PC-3 (cell line): Measurements from ENCODE around the gene YWHAG. TPM values are rescaled to one million over a fixed set of nuclear protein-coding genes. Genes with fewer than 3 reads are reported as not detected.
A peak's percentile ranks its signal among the peaks of the same experiment; 100 is the strongest.

Experiments used
- ATAC-seq: fragments of 200-7000 bp; cut with Tn5 transposase; 2 replicates; pipeline ENCODE4 v1.9.1; 2020; ENCODE audit warnings: mild to moderate bottlenecking, moderate library complexity
- BruUV-seq: library from RNA; stranded (reverse); fragments of 400-500 nt; replicated peaks from 2 replicates; lab custom pipeline; 2021; lab: Mats Ljungman, UMichigan
- CTCF ChIA-PET: fragments of 300-600 bp; sonication (Branson Sonifier 250); formaldehyde crosslinking; loops from one replicate; lab custom pipeline; 2022; ENCODE audit warnings: antibody characterized with exemption; lab: Charles Lee
- POLR2A ChIA-PET: fragments of 300-600 bp; sonication (Branson Sonifier 250); formaldehyde crosslinking; loops from one replicate; lab custom pipeline; 2022; ENCODE audit warnings: antibody characterized with exemption; ENCODE audit not compliant: unreplicated experiment; lab: Charles Lee
- DNase-seq: peaks from one replicate; pipeline ENCODE4 v3.0.0-alpha.2; 2015
- H2AFZ ChIP-seq: fragments of 300-600 bp; sonication (generic); 2 replicates; pipeline ENCODE4 v1.6.0; 2016; ENCODE audit warnings: antibody characterized with exemption, low read length
- H3F3A ChIP-seq: fragments of 300-600 bp; sonication (generic); one replicate; pipeline ENCODE4 v1.6.0; 2017; ENCODE audit warnings: antibody characterized with exemption, low read length, control low read depth, mild to moderate bottlenecking; ENCODE audit not compliant: unreplicated experiment
- H3K27ac ChIP-seq: fragments of 300-600 bp; sonication (generic); 2 replicates; pipeline ENCODE4 v1.5.1; 2016; ENCODE audit warnings: mild to moderate bottlenecking, low read length
- H3K27me3 ChIP-seq: fragments of 300-600 bp; sonication (generic); 2 replicates; pipeline ENCODE4 v1.6.1; 2016; ENCODE audit warnings: low read length, mixed read lengths
- H3K36me3 ChIP-seq: fragments of 300-600 bp; sonication (generic); 2 replicates; pipeline ENCODE4 v1.6.1; 2016; ENCODE audit warnings: low read depth, mixed run types, low read length, mixed read lengths
- H3K4me1 ChIP-seq: fragments of 300-600 bp; sonication (generic); 2 replicates; pipeline ENCODE4 v1.5.1; 2016; ENCODE audit warnings: low read length; ENCODE audit not compliant: insufficient read depth
- H3K4me2 ChIP-seq: fragments of 300-600 bp; sonication (generic); 2 replicates; pipeline ENCODE4 v1.6.0; 2016; ENCODE audit warnings: low read length
- H3K4me3 ChIP-seq: fragments of 300-600 bp; sonication (generic); 2 replicates; pipeline ENCODE4 v1.5.1; 2016; ENCODE audit warnings: mild to moderate bottlenecking, low read length, mixed read lengths
- H3K79me2 ChIP-seq: fragments of 300-600 bp; sonication (generic); 2 replicates; pipeline ENCODE4 v1.6.1; 2017; ENCODE audit warnings: low read length, mixed read lengths
- H3K9ac ChIP-seq: fragments of 300-600 bp; sonication (generic); 2 replicates; pipeline ENCODE4 v1.6.0; 2016; ENCODE audit warnings: mild to moderate bottlenecking, low read length
- H3K9me2 ChIP-seq: fragments of 300-600 bp; sonication (generic); replicated peaks from 2 replicates; pipeline ENCODE4 v1.6.1; 2016; ENCODE audit warnings: mixed run types, low read length, mixed read lengths
- H3K9me3 ChIP-seq: fragments of 300-600 bp; sonication (generic); 2 replicates; pipeline ENCODE4 v1.6.1; 2016; ENCODE audit warnings: low read length, mixed read lengths
- H4K20me1 ChIP-seq: fragments of 300-600 bp; sonication (generic); 2 replicates; pipeline ENCODE4 v1.6.1; 2016; ENCODE audit warnings: low read length, mixed read lengths
- EZH2 ChIP-seq: fragments of 300-600 bp; sonication (generic); IDR thresholded peaks from one replicate; pipeline ENCODE4 v1.6.1; 2017; ENCODE audit warnings: antibody characterized with exemption, mild to moderate bottlenecking, low read length; ENCODE audit not compliant: unreplicated experiment
- EZH2phosphoT487 ChIP-seq: fragments of 300-600 bp; sonication (generic); IDR thresholded peaks from 2 replicates; pipeline ENCODE4 v1.6.1; 2018; ENCODE audit warnings: mild to moderate bottlenecking, antibody characterized with exemption, low read length, borderline replicate concordance
- intact Hi-C: fragments of 100-400 bp; cut with micrococcal nuclease; formaldehyde crosslinking; loops from 2 replicates; pipeline ENCODE4 v1.9.0; 2023
- total RNA-seq: library from RNA; depleted of rRNA; stranded (reverse); fragments of >200 nt; gene quantifications from 2 replicates; pipeline ENCODE4 v1.2.3, GENCODE V29; 2014
- TF ChIP-seq, protein P1 (sequence below): fragments of 300-600 bp; sonication (generic); conservative IDR thresholded peaks from 2 replicates; pipeline ENCODE4 v1.5.1; 2017; ENCODE audit warnings: antibody characterized with exemption, low read depth, mild to moderate bottlenecking, low read length

The YWHAG gene
- total RNA-seq, 1 experiment from 2014 or later, result 42.2 TPM

- peaks cover 64% of the 10 kb centered on the region for H4K20me1 ChIP-seq
- peaks cover 56% of the 10 kb centered on the region for H3K36me3 ChIP-seq
- peak; percentile 21 for ATAC-seq
Observed at GRCh38 chr7:76340617-76341131, 18.1 kb downstream of the YWHAG start.

DNA sequence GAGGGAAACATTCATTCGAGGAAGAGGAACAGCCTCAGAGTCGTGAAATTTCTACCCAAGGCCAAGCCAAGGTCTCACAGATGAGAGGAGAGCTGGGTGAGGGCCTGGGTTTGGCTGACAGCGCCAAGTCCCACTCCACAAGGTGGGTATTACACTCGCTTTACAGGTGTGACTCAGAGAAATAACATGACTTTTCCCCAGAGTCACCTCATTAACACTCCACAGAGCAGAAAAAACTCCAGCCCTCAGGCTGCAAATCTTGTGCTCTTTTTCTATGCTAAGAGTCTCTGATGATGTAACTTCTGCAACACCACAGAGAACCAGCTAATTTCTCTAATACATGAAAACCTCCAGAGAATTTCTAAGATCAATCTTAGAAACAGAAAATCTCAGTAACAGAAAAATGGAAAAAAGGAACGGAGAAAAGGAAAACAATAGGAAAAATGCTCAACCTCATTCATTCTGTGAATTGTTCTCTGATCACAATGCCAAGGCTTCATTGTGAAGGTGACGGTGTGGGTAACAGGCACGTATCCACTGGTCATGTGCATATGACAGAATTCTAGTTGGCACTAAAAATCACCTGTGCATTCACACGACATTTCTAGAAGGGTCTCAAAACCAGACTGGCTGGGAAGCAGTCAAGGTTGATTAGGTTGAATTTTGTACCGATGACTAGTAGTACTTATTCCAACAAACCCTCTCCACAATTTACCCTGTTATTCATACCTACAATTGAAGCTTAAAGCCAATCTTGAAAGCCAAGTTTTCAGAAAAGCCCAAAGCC, 20.3 kb downstream of the YWHAG start:
- Histone ChIP-seq H2AFZ (no peak overlapping the region), H4K20me1 (peaks cover 74% of the 10 kb centered on the region), H3K4me2 (0 out of 2 replicates have a peak overlapping the region, but pooled peaks have one; percentile 22), H3K4me1 (peaks cover 24% of the 10 kb centered on the region), H3K4me3 (no peak overlapping the region), H3K79me2 (peaks cover 100% of the 10 kb centered on the region), H3K27ac (no peak overlapping the region), H3K27me3 (no peaks in the 10 kb centered on the region), H3K36me3 (peaks cover 47% of the 10 kb centered on the region), H3K9ac (no peak overlapping the region), H3K9me2 (no peaks in the 10 kb centered on the region), H3F3A (no peaks in the 10 kb centered on the region), H3K9me3 (no peaks in the 10 kb centered on the region)
- ATAC-seq (peak; percentile 84), DNase-seq (peak; percentile 56)
- TF ChIP-seq, protein P1, sequence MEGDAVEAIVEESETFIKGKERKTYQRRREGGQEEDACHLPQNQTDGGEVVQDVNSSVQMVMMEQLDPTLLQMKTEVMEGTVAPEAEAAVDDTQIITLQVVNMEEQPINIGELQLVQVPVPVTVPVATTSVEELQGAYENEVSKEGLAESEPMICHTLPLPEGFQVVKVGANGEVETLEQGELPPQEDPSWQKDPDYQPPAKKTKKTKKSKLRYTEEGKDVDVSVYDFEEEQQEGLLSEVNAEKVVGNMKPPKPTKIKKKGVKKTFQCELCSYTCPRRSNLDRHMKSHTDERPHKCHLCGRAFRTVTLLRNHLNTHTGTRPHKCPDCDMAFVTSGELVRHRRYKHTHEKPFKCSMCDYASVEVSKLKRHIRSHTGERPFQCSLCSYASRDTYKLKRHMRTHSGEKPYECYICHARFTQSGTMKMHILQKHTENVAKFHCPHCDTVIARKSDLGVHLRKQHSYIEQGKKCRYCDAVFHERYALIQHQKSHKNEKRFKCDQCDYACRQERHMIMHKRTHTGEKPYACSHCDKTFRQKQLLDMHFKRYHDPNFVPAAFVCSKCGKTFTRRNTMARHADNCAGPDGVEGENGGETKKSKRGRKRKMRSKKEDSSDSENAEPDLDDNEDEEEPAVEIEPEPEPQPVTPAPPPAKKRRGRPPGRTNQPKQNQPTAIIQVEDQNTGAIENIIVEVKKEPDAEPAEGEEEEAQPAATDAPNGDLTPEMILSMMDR, result no peak
- TF ChIP-seq EZH2 (no peak), EZH2phosphoT487 (no peak)
- intact Hi-C loops, result no loop called here
- CTCF ChIA-PET, result no interaction called here
- POLR2A ChIA-PET, result interaction anchor here (0.6 kb wide), 3 partner anchors 9 to 35 kb away, joined by 3 to 19 read pairs (median 9); no protein-coding TSS in a partner anchor
- no TSS peak for BruUV-seq

More at GRCh38 chr7:76340617-76341131, 18.1 kb downstream of the YWHAG start:
- ChIA-PET CTCF (no interaction called here), POLR2A (no interaction called here)
- Histone ChIP-seq H3K79me2 (peaks cover 100% of the 10 kb centered on the region), H3K9me2 (no peaks in the 10 kb centered on the region), H3F3A (no peaks in the 10 kb centered on the region), H3K27me3 (no peaks in the 10 kb centered on the region), H3K27ac (peak overlapping the region; percentile 14; the same call in 1 of the 2 replicates), H2AFZ (no peak overlapping the region), H3K4me1 (peaks cover 20% of the 10 kb centered on the region), H3K4me3 (no peak overlapping the region), H3K4me2 (no peak overlapping the region), H3K9me3 (no peaks in the 10 kb centered on the region), H3K9ac (no peak overlapping the region)
- TF ChIP-seq, protein P1, result no peak
- no peak for TF ChIP-seq EZH2
- no peak for TF ChIP-seq EZH2phosphoT487
- no peak for DNase-seq
- intact Hi-C loops, result loop anchor here (2.0 kb wide), 1 partner anchor 18 kb away; the partner anchor contains the start of gene YWHAG
- BruUV-seq, result no TSS peak
